Sigmoid colon (tissue), 4 donors: Measurements from ENCODE around the gene PGP.

ENCODE experiments used
- CTCF ChIP-seq, 4 experiments: fragments of 450-650 bp in 3 of 4; fragments of 200-600 bp in 1 of 4; IDR thresholded peaks; one replicate each; pipeline ENCODE4 v1.5.1; 2016 to 2019; ENCODE audit warnings: antibody characterized with exemption in 4 of 4, mild to moderate bottlenecking in 3 of 4, moderate library complexity in 2 of 4
- EP300 ChIP-seq, 4 donors: sonication (generic); formaldehyde crosslinking; IDR thresholded peaks; one replicate each; pipeline ENCODE4 v1.6.1; 2017; ENCODE audit warnings: antibody characterized with exemption in 4 of 4
- POLR2A ChIP-seq, 2 donors: fragments of 450-650 bp; IDR thresholded peaks; one replicate each; pipeline ENCODE4 v1.6.1; 2016; ENCODE audit warnings: antibody characterized with exemption in 2 of 2, mild to moderate bottlenecking in 2 of 2, moderate library complexity in 2 of 2
- POLR2AphosphoS5 ChIP-seq, 4 donors: sonication (generic); formaldehyde crosslinking; IDR thresholded peaks; one replicate each; pipeline ENCODE4 v1.6.1; 2017; ENCODE audit warnings: antibody characterized with exemption in 4 of 4

DNA sequence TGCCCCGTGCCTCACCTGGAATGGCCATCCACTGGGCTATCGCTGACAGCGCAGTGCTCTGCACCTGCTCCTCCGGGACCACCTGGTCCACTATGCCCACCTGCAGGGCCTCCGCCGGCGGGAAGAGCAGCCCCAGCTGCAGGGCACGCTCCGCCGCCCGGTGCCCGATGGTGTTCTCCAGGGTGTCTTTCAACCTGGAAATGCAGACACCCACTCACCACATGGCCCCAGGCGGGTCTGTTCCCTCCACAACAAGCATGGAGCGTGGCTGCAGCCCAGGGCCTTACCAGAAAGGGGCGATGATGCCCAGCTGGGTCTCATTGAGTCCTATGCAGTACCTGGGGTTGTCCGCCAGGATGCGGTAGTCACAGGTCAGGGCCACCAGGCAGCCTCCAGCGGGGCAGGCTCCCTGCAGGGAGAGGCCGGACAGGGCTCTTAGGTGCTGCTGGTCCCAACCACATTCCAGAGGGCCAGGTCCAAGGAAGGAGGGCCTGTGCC is 28.4 kb upstream of the PGP start:
- TF ChIP-seq POLR2AphosphoS5 (IDR thresholded peaks at IDR 0.05) (no peak), CTCF (IDR thresholded peaks at IDR 0.05) (no peak), POLR2A (IDR thresholded peaks at IDR 0.05) (no peak), EP300 (IDR thresholded peaks at IDR 0.05) (no peak)
